Measurements from ENCODE around the gene RNU2-1. TPM values are rescaled to one million over a fixed set of nuclear protein-coding genes. Genes with fewer than 3 reads are reported as not detected.

RNU2-1 gene

Small RNA genes within 50 kb of the gene (small RNA-seq; reads per million reads assigned to genes)
- gene RF00004 (ENCODE audit: insufficient read depth) (not detected), gene RNU2-1 (ENCODE audit: insufficient read depth) (not detected)

Data from mesendoderm (in vitro differentiated cells).